Heart right ventricle (tissue), 16 donors: ENCODE results near the gene SLC2A4RG. TPM values are rescaled to one million over a fixed set of nuclear protein-coding genes. Genes with fewer than 3 reads are reported as not detected.

Source experiments
- ATAC-seq, 8 donors: fragments of 200-7000 bp; cut with Tn5 transposase; one replicate each; pipeline ENCODE4 v1.9.1; 2020; ENCODE audit warnings: mild to moderate bottlenecking in 8 of 8, moderate library complexity in 8 of 8, moderate number of reproducible peaks in 1 of 8
- DNase-seq, 2 donors: peaks; one replicate each; pipeline ENCODE4 v3.0.0-alpha.2; 2020
- H3K27ac ChIP-seq, 10 donors: fragments of 200-600 bp; sonication (generic) in 2 of 10; one replicate each; pipeline versions ENCODE4 v1.5.0 to v1.8.0; 2020 to 2022; ENCODE audit warnings: mild to moderate bottlenecking in 3 of 10
- H3K27me3 ChIP-seq, 7 donors: fragments of 200-600 bp; one replicate each; pipeline ENCODE4 v1.8.0; 2021 to 2022; ENCODE audit warnings: mild to moderate bottlenecking in 2 of 7
- H3K36me3 ChIP-seq, 9 donors: fragments of 200-600 bp; sonication (generic) in 1 of 9; one replicate each; pipeline versions ENCODE4 v1.5.0 to v1.8.0; 2020 to 2022; ENCODE audit warnings: mild to moderate bottlenecking in 2 of 9
- H3K4me1 ChIP-seq, 9 donors: fragments of 200-600 bp; sonication (generic) in 1 of 9; one replicate each; pipeline versions ENCODE4 v1.5.0 to v1.8.0; 2020 to 2022; ENCODE audit warnings: mild to moderate bottlenecking in 4 of 9
- H3K4me3 ChIP-seq, 10 donors: fragments of 200-600 bp; sonication (generic) in 2 of 10; one replicate each; pipeline versions ENCODE4 v1.5.0 to v1.8.0; 2020 to 2022; ENCODE audit warnings: mild to moderate bottlenecking in 7 of 10, moderate library complexity in 2 of 10
- H3K9me3 ChIP-seq, 11 donors: fragments of 200-600 bp in 10 of 11; sonication (generic) in 2 of 11; one replicate each; pipeline versions ENCODE4 v1.5.0 to v1.8.0; 2013 to 2022; ENCODE audit warnings: mild to moderate bottlenecking in 2 of 11, control low read depth in 1 of 11, moderate library complexity in 1 of 11
- WGBS, 2 donors: extraction: QIAGEN DNeasy Blood & Tissue Kit; methylation state at CpG; one replicate each; pipeline ENCODE4 v1.1.7; 2013; ENCODE audit warnings: inconsistent platforms in 1 of 2; 5-methylcytosine and 5-hydroxymethylcytosine counted together
- intact Hi-C, 10 donors: fragments of 100-400 bp; cut with DNase I; formaldehyde crosslinking; loops; one replicate each; pipeline versions ENCODE4 v1.11.1 to v1.14.2; 2022
- polyA plus RNA-seq, 2 donors: library from polyadenylated mRNA; stranded (reverse); fragments of 200-250 nt; gene quantifications; one replicate each; pipeline ENCODE4 v1.2.3, GENCODE V29; 2013
- total RNA-seq, 10 donors: library from RNA; stranded (reverse); fragmentation: NEBNext Ultra II Directional in 3 of 10; extraction: Animal tissue kit (Norgen Biotek cat#: 25700) in 3 of 10; gene quantifications; one replicate each; pipeline versions ENCODE4 v1.2.1 to v1.2.4, GENCODE V29; 2021 to 2023
- TF ChIP-seq, protein P1 (sequence below), 9 donors: fragments of 200-600 bp; sonication (generic) in 2 of 9; IDR thresholded peaks; one replicate each; pipeline versions ENCODE4 v1.5.0 to v1.8.0; 2021 to 2022; ENCODE audit warnings: antibody characterized with exemption in 9 of 9, mild to moderate bottlenecking in 5 of 9, moderate library complexity in 1 of 9
- donor health status: Arrhythmogenic right ventricular cardiomyopathy.
- donor health status: ischemic (EF 13 %, LVEDD 7.1; RV severe dilation, severe dysfunction).
- donor health status: healthy with polysubstance abuse.
- donor health status: DM: no; HTN: yes; CAD: no.
- donor health status: DM: no; HTN: no; CAD: no.
- donor health status: ischemic (EF 25% LVEDD 6.9; RV normal size, moderate dysfunction).
- donor health status: ischemic (EF 25% LVEDD 5.7; RV mildly dilated, moderate dysfunction).
- donor health status: healthy.
- donor health status: DM: yes; HTN: yes; CAD: no.
- donor health status: Ischemic cardiomyopathy.
- donor health status: ischemic (EF 35%, LVEDD 5.7; RV mildly dilated, moderate dysfunction).
- donor health status: nonischemic (EF 11% LVEDD 7.7; RV severe dilation, severe dysfunction).
- donor health status: DM: yes; HTN: yes; CAD: no.
- donor health status: PGD.
- donor health status: ischemic (EF 29% LVEDD 5.4; RV normal size, mild dysfunction).
- donor health status: nonischemic (EF 23%, LVEDD 6.1; RV moderate dilation, normal function).

SLC2A4RG gene
- total and polyA plus RNA-seq, 12 donors: 36.3 to 114 (median 76.8) TPM

DNA sequence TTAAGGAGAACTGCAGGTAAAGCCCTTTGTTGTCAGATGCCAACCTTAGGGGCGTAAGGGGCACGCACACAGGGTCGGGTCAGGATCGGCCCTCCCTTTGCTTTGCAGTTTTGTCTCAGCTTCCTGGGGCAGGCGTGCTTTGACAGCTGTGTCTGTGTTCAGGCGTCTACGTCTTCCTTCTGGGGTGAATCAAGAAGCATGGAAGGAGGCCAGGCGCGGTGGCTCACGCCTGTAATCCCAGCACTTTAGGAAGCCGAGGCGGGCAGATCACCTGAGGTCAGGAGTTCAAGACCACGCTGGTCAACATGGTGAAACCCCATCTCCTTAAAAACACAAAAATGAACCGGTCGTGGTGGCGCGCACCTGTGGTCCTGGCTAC is 30.4 kb upstream of the SLC2A4RG start:
- Histone ChIP-seq H3K9me3 (peaks cover 0 to 8% (median 0%) of the 10 kb centered on the region in 11 donors), H3K4me3 (peak overlapping the region in 7 of 10 donors; percentile 77 to 99 (median 96)), H3K4me1 (peaks cover 6 to 45% (median 32%) of the 10 kb centered on the region in 9 donors), H3K27ac (no peak overlapping the region), H3K27me3 (no peaks in the 10 kb centered on the region), H3K36me3 (peaks cover 0 to 81% (median 38%) of the 10 kb centered on the region in 9 donors)
- TF ChIP-seq, protein P1, sequence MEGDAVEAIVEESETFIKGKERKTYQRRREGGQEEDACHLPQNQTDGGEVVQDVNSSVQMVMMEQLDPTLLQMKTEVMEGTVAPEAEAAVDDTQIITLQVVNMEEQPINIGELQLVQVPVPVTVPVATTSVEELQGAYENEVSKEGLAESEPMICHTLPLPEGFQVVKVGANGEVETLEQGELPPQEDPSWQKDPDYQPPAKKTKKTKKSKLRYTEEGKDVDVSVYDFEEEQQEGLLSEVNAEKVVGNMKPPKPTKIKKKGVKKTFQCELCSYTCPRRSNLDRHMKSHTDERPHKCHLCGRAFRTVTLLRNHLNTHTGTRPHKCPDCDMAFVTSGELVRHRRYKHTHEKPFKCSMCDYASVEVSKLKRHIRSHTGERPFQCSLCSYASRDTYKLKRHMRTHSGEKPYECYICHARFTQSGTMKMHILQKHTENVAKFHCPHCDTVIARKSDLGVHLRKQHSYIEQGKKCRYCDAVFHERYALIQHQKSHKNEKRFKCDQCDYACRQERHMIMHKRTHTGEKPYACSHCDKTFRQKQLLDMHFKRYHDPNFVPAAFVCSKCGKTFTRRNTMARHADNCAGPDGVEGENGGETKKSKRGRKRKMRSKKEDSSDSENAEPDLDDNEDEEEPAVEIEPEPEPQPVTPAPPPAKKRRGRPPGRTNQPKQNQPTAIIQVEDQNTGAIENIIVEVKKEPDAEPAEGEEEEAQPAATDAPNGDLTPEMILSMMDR (IDR thresholded peaks at IDR 0.05): no peak
- WGBS, 2 donors: 90 to 91% methylated on average over 17 of the region's 17 CpGs
- no peak for DNase-seq
- no peak for ATAC-seq
- intact Hi-C loops: loop anchor here in 2 of 10 donors (5.0 kb wide), 2 partner anchors 52 to 153 kb away; partner anchors contain the start of genes ABHD16B (in 1 of the 2) and RTEL1 (in 1 of the 2)

DNA sequence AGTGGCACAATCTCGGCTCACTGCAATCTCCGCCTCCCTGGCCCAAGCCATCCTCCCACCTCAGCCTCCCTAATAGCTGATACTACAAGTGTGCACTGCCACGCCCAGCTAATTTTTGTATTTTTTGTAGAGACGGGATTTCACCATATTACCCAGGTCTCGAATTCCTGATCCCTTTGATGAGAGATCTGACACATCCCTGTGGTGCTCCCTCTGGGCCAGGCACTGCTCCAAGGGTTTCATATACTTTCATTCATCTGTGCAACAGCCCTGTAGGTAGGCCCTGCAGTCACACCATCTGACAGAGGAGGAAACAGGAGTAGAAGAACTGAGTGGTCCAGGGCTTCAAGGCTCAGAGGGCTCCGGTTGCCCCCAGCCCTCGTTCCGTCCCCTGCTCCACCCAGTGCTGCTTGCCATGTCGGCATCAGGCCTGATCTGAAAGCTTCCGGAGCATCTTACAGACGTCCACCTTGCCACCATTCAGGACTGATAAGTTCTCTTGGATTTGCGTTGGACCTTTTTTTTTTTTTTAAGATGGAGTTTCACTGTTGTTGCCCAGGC is 28.4 kb upstream of the SLC2A4RG start:
- intact Hi-C loops: no loop called here
- TF ChIP-seq, protein P1 (IDR thresholded peaks at IDR 0.05): no peak
- Histone ChIP-seq H3K4me1 (peaks cover 6 to 37% (median 29%) of the 10 kb centered on the region in 9 donors), H3K27ac (no peak overlapping the region), H3K36me3 (peaks cover 0 to 81% (median 32%) of the 10 kb centered on the region in 9 donors), H3K27me3 (no peaks in the 10 kb centered on the region), H3K4me3 (no peak overlapping the region), H3K9me3 (peaks cover 0 to 27% (median 13%) of the 10 kb centered on the region in 11 donors)
- 82 to 90% methylated on average over 12 of the region's 12 CpGs for WGBS, 2 donors
- DNase-seq: no peak
- no peak for ATAC-seq

DNA sequence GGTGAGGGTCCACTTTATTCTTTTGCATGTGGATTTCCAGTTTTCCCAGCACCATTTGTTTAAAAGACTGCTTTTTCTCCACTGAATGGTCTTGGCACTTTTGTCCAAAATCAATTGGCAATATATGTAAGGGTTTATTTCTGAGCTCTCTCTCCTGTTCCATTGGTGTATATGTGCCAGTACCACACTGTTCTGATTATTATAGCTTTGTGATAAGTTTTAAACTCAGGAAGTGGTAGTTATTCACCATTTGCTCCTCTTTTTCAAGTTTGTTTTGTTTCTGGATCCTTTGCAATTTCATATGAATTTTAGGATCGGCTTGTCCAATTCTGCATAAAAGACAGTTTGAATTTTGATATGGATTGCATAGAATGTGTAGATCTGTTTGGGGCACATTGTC is 27.4 kb upstream of the SLC2A4RG start:
- 100% methylated on average over 1 of the region's 1 CpG for WGBS, 2 donors
- intact Hi-C loops: no loop called here

DNA sequence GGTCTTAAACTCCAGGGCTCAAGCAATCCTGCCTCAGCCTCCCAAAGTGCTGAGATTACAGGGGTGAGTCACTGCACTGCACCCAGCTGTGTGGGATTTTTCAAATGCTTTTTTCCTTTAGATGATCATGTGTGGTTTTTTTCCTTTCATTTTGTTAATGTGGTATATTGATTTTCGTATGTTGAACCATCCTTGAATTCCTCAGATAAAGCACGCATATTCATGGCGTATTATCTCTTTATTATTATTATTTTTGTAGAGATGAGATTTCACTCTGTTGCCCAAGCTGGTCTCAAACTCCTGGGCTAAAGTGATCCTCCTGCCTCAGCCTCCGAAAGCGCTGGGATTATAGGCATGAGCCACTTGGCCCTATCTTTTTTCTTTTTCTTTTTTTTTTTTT is 24.7 kb upstream of the SLC2A4RG start:
- Histone ChIP-seq H3K27ac (no peak overlapping the region), H3K4me3 (no peak overlapping the region), H3K27me3 (no peaks in the 10 kb centered on the region), H3K36me3 (peaks cover 0 to 100% (median 44%) of the 10 kb centered on the region in 9 donors), H3K9me3 (peaks cover 0 to 46% (median 22%) of the 10 kb centered on the region in 11 donors), H3K4me1 (peaks cover 0 to 11% (median 3%) of the 10 kb centered on the region in 9 donors)
- intact Hi-C loops: no loop called here
- TF ChIP-seq, protein P1 (IDR thresholded peaks at IDR 0.05): no peak
- ATAC-seq (no peak), DNase-seq (no peak)
- 99 to 100% methylated on average over 5 of the region's 5 CpGs for WGBS, 2 donors

More for the DNA sequence above, 27.4 kb upstream of the SLC2A4RG start:
- peaks cover 0 to 84% (median 28%) of the 10 kb centered on the region in 9 donors for H3K36me3 ChIP-seq
- peaks cover 0 to 31% (median 13%) of the 10 kb centered on the region in 11 donors for H3K9me3 ChIP-seq
- peaks cover 0 to 27% (median 20%) of the 10 kb centered on the region in 9 donors for H3K4me1 ChIP-seq
- no peak for ATAC-seq
- no peak overlapping the region for H3K4me3 ChIP-seq
- H3K27me3 ChIP-seq: no peaks in the 10 kb centered on the region
- TF ChIP-seq, protein P1 (IDR thresholded peaks at IDR 0.05): no peak
- no peak overlapping the region for H3K27ac ChIP-seq
- DNase-seq: no peak
